ENCODE results near the gene FRRS1.

DNA sequence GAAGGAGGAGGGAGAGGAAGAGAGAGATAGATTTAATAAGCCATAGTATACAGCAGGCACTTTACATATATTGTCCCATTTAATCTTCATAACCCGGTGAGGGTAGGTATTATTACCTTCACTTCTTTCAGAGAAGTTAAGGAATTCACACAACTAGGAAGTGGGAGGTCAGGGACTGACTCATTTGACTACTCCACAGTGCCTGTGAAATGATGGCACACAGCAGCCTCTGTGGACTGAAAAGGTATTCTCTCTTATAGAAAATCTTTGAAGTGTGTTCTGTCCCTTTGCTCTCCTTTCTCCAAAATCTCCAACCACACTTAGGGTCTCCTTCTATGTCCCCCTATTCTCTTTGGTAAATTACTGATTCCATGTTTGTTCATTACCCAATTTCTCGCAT lies 96.6 kb downstream of the FRRS1 start:
- TF ChIP-seq, protein P1, sequence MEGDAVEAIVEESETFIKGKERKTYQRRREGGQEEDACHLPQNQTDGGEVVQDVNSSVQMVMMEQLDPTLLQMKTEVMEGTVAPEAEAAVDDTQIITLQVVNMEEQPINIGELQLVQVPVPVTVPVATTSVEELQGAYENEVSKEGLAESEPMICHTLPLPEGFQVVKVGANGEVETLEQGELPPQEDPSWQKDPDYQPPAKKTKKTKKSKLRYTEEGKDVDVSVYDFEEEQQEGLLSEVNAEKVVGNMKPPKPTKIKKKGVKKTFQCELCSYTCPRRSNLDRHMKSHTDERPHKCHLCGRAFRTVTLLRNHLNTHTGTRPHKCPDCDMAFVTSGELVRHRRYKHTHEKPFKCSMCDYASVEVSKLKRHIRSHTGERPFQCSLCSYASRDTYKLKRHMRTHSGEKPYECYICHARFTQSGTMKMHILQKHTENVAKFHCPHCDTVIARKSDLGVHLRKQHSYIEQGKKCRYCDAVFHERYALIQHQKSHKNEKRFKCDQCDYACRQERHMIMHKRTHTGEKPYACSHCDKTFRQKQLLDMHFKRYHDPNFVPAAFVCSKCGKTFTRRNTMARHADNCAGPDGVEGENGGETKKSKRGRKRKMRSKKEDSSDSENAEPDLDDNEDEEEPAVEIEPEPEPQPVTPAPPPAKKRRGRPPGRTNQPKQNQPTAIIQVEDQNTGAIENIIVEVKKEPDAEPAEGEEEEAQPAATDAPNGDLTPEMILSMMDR (IDR thresholded peaks at IDR 0.05; ENCODE audit: low read depth, low read length) = no peak
- no peak for TF ChIP-seq MYC (IDR thresholded peaks at IDR 0.05; ENCODE audit: low read depth, low read length)
